HEK293T (cell line): Measurements from ENCODE around the gene ABCD4.

Source experiments
- CTCF ChIA-PET: fragments of 350-600 bp; formaldehyde crosslinking; extraction: SDS; loops from one replicate; lab custom pipeline; 2021; ENCODE audit warnings: antibody characterized with exemption, inconsistent platforms; lab: Yijun Ruan, JAX
- POLR2A ChIA-PET: fragments of 350-600 bp; formaldehyde crosslinking; extraction: SDS; loops from one replicate; lab custom pipeline; 2020; ENCODE audit warnings: antibody characterized with exemption, inconsistent platforms; lab: Yijun Ruan, JAX
- DNase-seq: peaks from one replicate; pipeline ENCODE4 v3.0.0; 2012; ENCODE audit warnings: mixed read lengths; ENCODE audit errors: extremely low spot score
- ARNT ChIP-seq: fragments of 450-650 bp; IDR thresholded peaks from 2 replicates; pipeline ENCODE4 v1.6.1; 2017; ENCODE audit warnings: mild to moderate bottlenecking
- BHLHE40 ChIP-seq: fragments of 450-650 bp; IDR thresholded peaks from 2 replicates; pipeline ENCODE4 v1.6.1; 2016; ENCODE audit warnings: mild to moderate bottlenecking, moderate library complexity, borderline replicate concordance
- CTBP1 ChIP-seq: fragments of 450-650 bp; IDR thresholded peaks from 2 replicates; pipeline ENCODE4 v1.6.1; 2016; ENCODE audit warnings: borderline replicate concordance
- ELF4 ChIP-seq: fragments of 450-650 bp; IDR thresholded peaks from 2 replicates; pipeline ENCODE4 v1.6.1; 2017; ENCODE audit warnings: antibody characterized with exemption
- FOXA1 ChIP-seq: fragments of 450-650 bp; IDR thresholded peaks from 2 replicates; pipeline ENCODE4 v1.6.1; 2016; ENCODE audit warnings: mild to moderate bottlenecking
- FOXK2 ChIP-seq: fragments of 450-650 bp; IDR thresholded peaks from 2 replicates; pipeline ENCODE4 v1.6.1; 2016; ENCODE audit warnings: mild to moderate bottlenecking
- FOXM1 ChIP-seq: fragments of 450-650 bp; IDR thresholded peaks from 2 replicates; pipeline ENCODE4 v1.6.1; 2017; ENCODE audit warnings: mild to moderate bottlenecking, borderline replicate concordance
- HDGF ChIP-seq: fragments of 450-650 bp; IDR thresholded peaks from 2 replicates; pipeline ENCODE4 v1.6.1; 2017; ENCODE audit warnings: antibody characterized with exemption, borderline replicate concordance
- L3MBTL2 ChIP-seq: fragments of 450-650 bp; conservative IDR thresholded peaks from 2 replicates; pipeline ENCODE4 v1.6.1; 2016; ENCODE audit warnings: mild to moderate bottlenecking
- LEF1 ChIP-seq: fragments of 450-650 bp; IDR thresholded peaks from 2 replicates; pipeline ENCODE4 v1.6.1; 2017; ENCODE audit warnings: mild to moderate bottlenecking, borderline replicate concordance
- NFRKB ChIP-seq: fragments of 450-650 bp; IDR thresholded peaks from 2 replicates; pipeline ENCODE4 v1.6.1; 2016; ENCODE audit warnings: mild to moderate bottlenecking, moderate library complexity
- PKNOX1 ChIP-seq: fragments of 450-650 bp; IDR thresholded peaks from 2 replicates; pipeline ENCODE4 v1.6.1; 2016
- SP1 ChIP-seq: fragments of 450-650 bp; IDR thresholded peaks from 2 replicates; pipeline ENCODE4 v1.6.1; 2017
- SUZ12 ChIP-seq: fragments of 450-650 bp; IDR thresholded peaks from 2 replicates; pipeline ENCODE4 v1.6.1; 2016; ENCODE audit warnings: mild to moderate bottlenecking
- TARDBP ChIP-seq: fragments of 450-650 bp; IDR thresholded peaks from 2 replicates; pipeline ENCODE4 v1.6.1; 2016
- ZNF384 ChIP-seq: fragments of 450-650 bp; IDR thresholded peaks from 2 replicates; pipeline ENCODE4 v1.6.1; 2016

Gene ABCD4

DNA sequence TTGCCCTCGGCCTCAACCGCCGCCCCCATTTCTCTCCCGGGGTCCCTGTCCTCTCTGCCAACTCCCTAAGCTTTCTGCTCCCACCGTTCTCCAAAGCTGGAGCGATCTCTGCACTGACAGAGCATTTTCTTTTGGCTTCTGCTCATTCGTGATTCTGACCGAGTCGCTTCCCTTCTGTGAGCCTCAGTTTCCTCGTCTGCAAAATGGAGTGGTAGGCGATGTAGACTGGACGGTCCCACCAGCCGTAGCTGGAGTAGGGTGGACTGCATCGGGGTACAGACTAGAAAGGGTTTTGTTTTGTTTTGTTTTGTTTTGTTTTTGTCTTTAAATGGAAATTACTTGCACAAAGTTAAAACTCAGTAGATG is 61.1 kb downstream of the ABCD4 start:
- DNase-seq, result no peak
- ChIA-PET POLR2A (no interaction called here), CTCF (no interaction called here)
- TF ChIP-seq FOXA1, result no peak
- no peak for TF ChIP-seq ARNT
- no peak for TF ChIP-seq FOXK2

GRCh38 chr14:74240794-74241651 is 61.7 kb downstream of the ABCD4 start:
- no peak for DNase-seq

GRCh38 chr14:74239848-74240793 is 62.6 kb downstream of the ABCD4 start:
- TF ChIP-seq ZNF384 (no peak), ARNT (no peak), BHLHE40 (no peak), L3MBTL2 (no peak), SP1 (no peak), FOXM1 (no peak), FOXA1 (no peak), TARDBP (no peak), NFRKB (no peak)
- DNase-seq, result no peak
- CTCF ChIA-PET, result no interaction called here
- POLR2A ChIA-PET, result no interaction called here

More at GRCh38 chr14:74240794-74241651, 61.7 kb downstream of the ABCD4 start:
- TF ChIP-seq HDGF (no peak), ARNT (no peak), TARDBP (no peak), PKNOX1 (no peak), BHLHE40 (no peak), NFRKB (no peak), CTBP1 (no peak), ZNF384 (no peak), SUZ12 (no peak), FOXK2 (no peak), FOXM1 (no peak), SP1 (no peak), LEF1 (no peak)
- ChIA-PET POLR2A (no interaction called here), CTCF (no interaction called here)

DNA sequence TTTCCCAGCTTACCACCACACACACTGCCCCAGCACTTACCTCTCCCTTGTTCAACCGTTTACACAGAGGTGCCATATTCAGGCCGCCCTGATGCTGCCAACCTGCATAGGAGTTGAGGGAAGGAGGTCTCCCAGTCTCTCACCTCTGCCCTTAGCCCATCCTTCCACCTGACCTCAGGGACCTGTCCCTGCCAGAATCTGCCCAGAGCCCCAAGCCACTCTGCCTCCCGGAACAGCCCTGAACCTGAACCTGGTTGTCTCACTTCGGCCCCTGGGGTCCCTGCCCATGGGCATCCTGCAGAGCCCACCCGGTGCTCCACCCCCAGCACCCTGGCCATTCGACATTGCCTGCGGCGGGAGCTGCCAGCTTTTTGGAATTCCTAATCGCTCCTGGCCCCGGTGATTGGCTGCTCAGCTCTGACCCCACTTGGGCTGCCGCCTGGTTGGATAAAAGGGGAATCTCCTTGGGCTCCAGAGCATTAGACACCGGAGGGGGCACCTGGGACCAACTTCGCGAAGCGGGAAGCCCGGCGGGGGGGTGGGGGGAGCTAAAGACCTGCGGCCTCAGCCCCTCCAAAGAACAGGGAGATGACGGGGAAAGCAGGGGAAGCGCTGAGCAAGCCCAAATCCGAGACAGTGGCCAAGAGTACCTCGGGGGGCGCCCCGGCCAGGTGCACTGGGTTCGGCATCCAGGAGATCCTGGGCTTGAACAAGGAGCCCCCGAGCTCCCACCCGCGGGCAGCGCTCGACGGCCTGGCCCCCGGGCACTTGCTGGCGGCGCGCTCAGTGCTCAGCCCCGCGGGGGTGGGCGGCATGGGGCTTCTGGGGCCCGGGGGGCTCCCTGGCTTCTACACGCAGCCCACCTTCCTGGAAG is 63.5 kb downstream of the ABCD4 start, which contains the start of gene VSX2:
Gene VSX2, plus strand, starts transcription at position 476 of the 874 bp plus-strand sequence. Its CDS starts 113 bp downstream, at position 589.
- TF ChIP-seq PKNOX1 (no peak), SP1 (no peak), FOXK2 (no peak), ELF4 (no peak), ZNF384 (no peak), LEF1 (no peak)
- DNase-seq, result no peak
- ChIA-PET CTCF (interaction anchor here (1.1 kb wide), 1 partner anchor 12 kb away, joined by 4 read pairs; no protein-coding TSS in a partner anchor), POLR2A (no interaction called here)

GRCh38 chr14:74237441-74237840 is 65.3 kb downstream of the ABCD4 start:
- TF ChIP-seq FOXK2 (no peak), FOXM1 (no peak)
- no peak for DNase-seq
- CTCF ChIA-PET, result no interaction called here
- POLR2A ChIA-PET, result no interaction called here
